GM19351 (cell line): ENCODE results near the gene AP1G2.

Source experiments
- ATAC-seq: cut with Tn5 transposase; IDR thresholded peaks from one replicate; pipeline ENCODE4 v1.9.1; 2021; ENCODE audit warnings: mild to moderate bottlenecking, moderate library complexity; ENCODE audit not compliant: unreplicated experiment

The AP1G2 gene

DNA sequence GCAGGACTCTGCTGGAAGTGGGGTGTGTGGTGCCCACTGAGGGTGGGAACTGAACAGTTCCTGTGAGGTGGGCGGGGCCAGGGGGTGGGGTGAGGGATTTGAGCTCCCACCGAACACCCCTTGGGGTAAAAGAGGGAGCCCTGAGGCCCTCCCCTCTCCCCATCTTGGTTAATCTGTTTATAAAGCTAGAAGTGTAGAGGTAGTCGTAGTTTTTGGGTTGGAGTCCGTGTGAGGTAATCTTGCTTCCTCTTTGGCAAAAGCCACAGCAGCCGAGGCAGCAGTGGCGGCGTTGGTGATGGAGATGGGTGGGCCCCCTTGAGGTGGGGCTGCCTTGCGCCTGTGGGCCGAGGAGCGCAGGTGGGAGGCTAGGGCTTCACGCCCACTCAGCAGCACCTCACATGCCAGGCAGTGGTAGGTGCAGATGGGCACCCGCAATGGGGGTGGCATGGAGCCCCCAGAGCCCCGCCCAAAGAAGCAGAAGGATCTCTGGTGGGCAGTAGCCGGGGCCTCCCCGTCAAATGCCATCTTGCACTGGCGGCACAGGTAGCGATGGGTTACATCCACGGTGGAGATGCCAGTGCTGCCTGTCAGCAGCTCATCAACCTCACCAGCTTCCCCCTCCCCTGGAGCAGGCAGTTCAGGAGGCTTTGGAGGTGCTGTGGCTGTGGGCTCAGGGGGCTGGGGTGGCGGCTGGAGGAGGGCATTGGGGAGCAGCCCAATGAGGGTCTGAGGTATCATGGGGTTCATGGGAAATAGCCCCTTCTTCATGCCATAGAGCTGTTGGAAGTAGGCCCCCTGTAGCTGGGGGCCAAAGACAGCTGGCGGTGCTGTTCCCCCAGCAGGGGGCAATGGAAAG lies 45.6 kb downstream of the AP1G2 start:
- no peak for ATAC-seq

DNA sequence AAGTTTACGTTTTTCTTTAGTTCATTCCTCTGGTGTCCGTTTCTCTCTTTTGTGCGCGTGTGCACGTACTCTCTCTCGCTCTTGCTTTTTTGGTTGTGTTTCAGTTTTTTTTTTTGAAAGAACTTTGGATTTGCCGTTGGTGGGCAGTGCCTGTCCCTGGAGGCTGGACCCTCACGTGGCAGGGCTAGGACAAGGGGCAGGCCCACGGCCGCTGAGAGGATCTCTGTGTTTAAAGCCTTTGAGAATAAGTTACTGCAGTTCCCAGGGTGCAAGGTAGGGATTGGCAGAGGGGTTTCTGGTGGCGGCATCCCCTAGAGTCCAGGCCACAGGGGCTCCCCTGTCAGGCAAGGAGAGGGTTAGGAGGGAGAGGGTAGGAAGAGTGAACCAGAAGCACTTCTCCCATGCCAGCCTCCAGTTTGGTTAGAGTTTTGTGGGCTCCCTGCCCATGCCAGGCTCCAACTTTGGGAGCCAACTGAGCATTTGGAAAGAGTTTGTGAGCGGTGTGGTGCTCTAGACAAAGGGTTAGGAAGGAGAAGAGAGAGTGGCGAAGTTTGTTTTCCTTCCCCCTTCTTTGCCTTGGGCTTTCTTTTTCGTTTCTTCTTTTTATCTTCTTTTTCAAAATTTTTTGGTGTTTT lies 46.6 kb downstream of the AP1G2 start:
- no peak for ATAC-seq

DNA sequence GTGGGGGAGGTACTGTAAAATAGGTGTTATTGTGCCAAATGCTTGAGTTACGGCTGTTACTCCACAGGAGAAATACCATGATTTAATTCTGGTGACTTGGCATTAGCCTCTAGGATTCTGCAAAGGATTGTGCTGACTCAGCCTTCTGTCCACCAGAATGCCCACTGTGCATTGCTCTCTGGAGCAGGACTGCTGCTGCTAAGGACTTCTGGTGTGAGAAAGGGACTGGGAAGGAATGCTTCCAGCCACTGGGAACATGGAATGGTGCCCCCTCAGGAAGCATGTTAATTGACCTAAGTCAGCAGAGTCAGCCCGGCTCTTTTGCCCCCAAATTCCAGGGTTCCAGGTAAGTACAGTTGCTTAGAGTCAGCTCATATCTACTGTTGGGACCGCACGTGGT lies 48.9 kb downstream of the AP1G2 start:
- ATAC-seq = no peak

DNA sequence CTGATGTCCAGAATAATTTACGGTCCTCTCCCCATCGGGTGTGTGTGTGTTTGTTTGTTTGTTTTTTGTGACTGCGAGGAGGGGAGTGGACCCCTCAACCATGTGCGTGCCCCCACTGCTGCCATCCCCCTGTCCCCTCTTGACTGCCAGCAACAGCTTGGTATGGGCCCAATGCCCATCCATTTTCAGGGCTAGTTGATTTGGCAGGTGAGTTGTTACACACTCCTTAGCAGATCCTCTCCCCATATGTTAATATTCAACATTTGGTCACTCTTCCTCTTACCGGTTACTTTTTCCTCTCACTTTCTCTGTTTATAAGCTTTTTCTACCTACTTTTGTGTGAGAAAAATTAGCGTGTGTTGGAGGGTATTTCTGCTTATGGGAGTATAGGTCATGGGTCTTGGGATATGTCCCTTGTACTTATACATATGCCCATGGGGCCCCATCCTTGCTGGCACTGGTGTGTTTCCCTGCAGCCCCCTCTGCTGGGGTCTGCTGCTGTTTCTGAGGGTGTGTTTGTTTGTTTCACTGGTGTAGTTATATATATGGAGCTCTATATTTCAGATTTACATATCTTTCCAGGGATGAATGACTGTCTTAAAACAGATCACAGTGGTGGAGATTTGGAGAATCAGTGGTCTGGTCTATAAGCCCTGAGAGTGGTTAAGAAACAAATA lies 49.8 kb downstream of the AP1G2 start:
- ATAC-seq = no peak

DNA sequence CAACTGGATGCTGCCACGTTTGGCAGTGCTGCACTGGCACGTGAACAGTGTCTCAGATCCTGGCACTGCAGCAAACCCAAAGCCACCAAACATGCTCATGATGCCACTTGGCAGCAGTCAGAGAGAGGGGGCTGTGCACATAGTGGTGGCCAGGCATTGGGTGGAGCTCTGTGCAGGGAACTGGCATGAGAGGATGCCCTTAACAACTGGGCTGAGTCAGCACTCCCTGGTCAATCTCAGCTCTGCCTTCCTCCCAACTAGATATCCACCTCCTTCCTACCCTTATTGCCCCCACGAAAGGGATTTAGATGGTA lies 53.0 kb downstream of the AP1G2 start:
- no peak for ATAC-seq

DNA sequence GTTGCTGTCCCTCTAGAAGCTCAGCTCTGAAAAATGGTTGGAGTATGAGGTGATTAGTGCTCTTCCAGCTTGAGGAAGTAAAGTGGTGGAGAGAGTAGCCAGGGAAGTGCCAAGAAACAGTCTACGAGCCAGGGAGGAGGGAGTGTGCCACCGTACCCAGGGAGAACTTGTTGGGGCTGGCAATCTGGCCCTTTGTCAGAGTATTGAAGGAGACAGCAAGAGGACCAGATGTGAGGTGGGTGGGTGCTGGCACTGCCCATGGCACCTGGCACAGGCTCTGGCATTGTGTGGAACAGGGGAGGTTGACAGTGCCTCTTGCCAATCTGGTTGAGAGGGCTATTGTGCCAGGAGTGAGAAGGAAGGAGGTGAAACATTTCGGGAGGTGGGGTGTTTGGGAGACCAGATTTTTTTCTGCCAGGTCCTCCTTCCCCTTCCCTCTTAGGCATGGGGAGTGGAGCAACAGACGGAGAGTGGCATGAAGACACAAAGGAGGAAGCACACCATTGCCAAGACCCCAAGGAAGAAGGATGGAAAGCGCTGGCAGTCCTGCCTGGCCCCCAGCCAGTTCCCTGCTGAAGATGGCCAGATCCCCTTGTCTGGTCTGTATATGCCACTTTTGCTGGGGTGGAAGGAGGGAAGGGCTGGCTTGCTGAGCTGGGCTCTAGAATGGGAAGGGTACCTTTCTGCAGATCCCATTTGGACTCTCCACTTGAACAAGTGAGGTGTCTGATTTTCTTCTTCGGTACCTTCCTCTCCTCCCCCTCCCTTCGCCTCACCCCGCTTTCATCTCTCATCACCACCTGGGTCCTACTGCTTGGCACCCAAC lies 53.6 kb downstream of the AP1G2 start:
- no peak for ATAC-seq

DNA sequence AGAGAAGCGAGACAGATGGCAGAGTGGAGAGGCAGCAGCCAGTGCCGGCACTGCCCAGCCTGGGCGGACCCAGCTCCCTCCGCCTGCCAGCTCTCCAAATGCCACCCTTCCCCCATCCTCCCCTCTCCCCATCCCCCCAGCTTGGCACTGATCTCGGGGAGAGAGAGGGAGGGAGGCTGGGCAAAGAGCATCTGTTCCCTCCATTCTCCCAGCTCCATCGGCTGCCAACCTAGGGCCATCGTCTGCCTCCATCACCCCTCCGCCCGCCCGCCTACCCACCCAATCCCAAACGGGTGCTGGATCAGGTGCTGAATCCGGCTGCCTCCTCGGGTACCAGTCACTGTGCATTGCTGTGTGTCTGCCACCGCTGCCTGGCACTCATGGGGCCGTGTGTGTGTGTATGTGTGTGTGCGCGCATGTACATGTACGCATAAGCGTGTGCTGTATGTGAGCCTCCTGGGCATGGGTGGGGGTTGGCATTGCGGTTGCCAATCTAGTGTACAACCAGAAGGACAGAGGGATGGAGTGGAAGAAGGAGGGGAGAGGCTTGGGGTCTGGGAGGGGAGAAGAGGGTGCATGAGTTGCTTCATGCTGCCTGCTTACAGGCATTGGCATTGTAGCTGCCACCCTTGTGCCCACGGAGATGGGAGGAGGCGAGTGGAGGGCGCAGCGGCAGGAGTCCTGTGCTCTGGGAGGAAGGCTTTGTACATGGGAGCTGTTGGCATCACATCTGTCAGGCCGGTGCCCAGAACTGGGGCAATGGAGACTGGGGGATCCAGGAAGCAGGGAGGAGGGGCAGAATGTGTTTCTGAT lies 54.4 kb downstream of the AP1G2 start:
- no peak for ATAC-seq

DNA sequence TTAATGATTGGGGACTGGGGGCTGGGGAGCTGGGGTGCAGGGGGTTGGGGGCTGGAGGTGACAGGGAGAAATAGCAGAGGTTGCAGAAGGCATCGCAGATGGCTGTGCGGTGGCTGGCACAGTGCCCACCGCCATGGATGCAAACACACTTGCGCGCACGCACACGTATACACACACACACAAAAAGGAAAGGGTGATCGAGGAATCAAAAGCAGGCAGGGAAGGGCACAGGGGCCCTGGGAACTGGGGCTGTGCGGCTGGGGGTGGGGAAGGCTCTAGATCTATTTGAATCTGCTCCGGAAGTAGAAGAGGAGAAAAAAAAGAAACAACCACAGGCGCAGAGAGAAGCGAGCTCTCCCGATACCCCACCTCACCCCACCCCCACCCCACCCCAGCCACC lies 55.4 kb downstream of the AP1G2 start:
- ATAC-seq = no peak
